Hepatocyte (in vitro differentiated cells): Measurements from ENCODE around the gene GJB5. TPM values are rescaled to one million over a fixed set of nuclear protein-coding genes. Genes with fewer than 3 reads are reported as not detected.

Experiments used
- DNase-seq: peaks from one replicate; pipeline ENCODE4 v3.0.0-alpha.2; 2016; ENCODE audit warnings: low spot score
- H2AFZ ChIP-seq: fragments of 200-600 bp; sonication (generic); 2 replicates; pipeline ENCODE4 v1.6.0; 2016; ENCODE audit warnings: antibody characterized with exemption, mild to moderate bottlenecking
- H3K27ac ChIP-seq: fragments of 200-600 bp; sonication (generic); 2 replicates; pipeline ENCODE4 v1.5.1; 2016; ENCODE audit warnings: mild to moderate bottlenecking
- H3K27me3 ChIP-seq: fragments of 200-600 bp; sonication (generic); 2 replicates; pipeline ENCODE4 v1.6.1; 2016
- H3K36me3 ChIP-seq: fragments of 200-600 bp; sonication (generic); replicated peaks from 2 replicates; pipeline ENCODE4 v1.5.1; 2016; ENCODE audit warnings: low read depth; ENCODE audit not compliant: insufficient read depth
- H3K4me1 ChIP-seq: fragments of 200-600 bp; sonication (generic); 2 replicates; pipeline ENCODE4 v1.5.1; 2016; ENCODE audit warnings: mild to moderate bottlenecking, moderate library complexity; ENCODE audit not compliant: insufficient read depth
- H3K4me2 ChIP-seq: fragments of 200-600 bp; sonication (generic); 2 replicates; pipeline ENCODE4 v1.6.0; 2016
- H3K4me3 ChIP-seq: fragments of 200-600 bp; sonication (generic); 2 replicates; pipeline ENCODE4 v1.5.1; 2016; ENCODE audit warnings: mild to moderate bottlenecking
- H3K79me2 ChIP-seq: fragments of 200-600 bp; sonication (generic); 2 replicates; pipeline ENCODE4 v1.6.0; 2017; ENCODE audit warnings: mild to moderate bottlenecking
- H3K9me2 ChIP-seq: fragments of 200-600 bp; sonication (generic); replicated peaks from 2 replicates; pipeline ENCODE4 v1.6.0; 2017; ENCODE audit warnings: mild to moderate bottlenecking; ENCODE audit not compliant: insufficient read depth
- H3K9me3 ChIP-seq: fragments of 200-600 bp; sonication (generic); 2 replicates; pipeline ENCODE4 v1.5.1; 2016; ENCODE audit warnings: low read depth, mild to moderate bottlenecking
- H4K20me1 ChIP-seq: fragments of 200-600 bp; sonication (generic); 2 replicates; pipeline ENCODE4 v1.6.0; 2016; ENCODE audit warnings: mild to moderate bottlenecking; ENCODE audit not compliant: insufficient read depth, poor library complexity, severe bottlenecking
- CTCF ChIP-seq: fragments of 200-600 bp; sonication (generic); IDR thresholded peaks from 2 replicates; pipeline ENCODE4 v1.5.1; 2016; ENCODE audit warnings: antibody characterized with exemption, mild to moderate bottlenecking; ENCODE audit not compliant: poor library complexity
- EZH2 ChIP-seq: fragments of 200-600 bp; sonication (generic); IDR thresholded peaks from 2 replicates; pipeline ENCODE4 v1.6.1; 2016; ENCODE audit warnings: antibody characterized with exemption, mild to moderate bottlenecking, borderline replicate concordance
- EZH2phosphoT487 ChIP-seq: fragments of 200-600 bp; sonication (generic); IDR thresholded peaks from one replicate; pipeline ENCODE4 v1.6.1; 2018; ENCODE audit warnings: antibody characterized with exemption, mild to moderate bottlenecking, low read depth, moderate library complexity; ENCODE audit not compliant: unreplicated experiment, severe bottlenecking
- WGBS: methylation state at CpG from one replicate; pipeline ENCODE4 v1.1.6; 2016; ENCODE audit warnings: low lambda C conversion rate; ENCODE audit errors: missing lambda C conversion rate; 5-methylcytosine and 5-hydroxymethylcytosine counted together
- polyA plus RNA-seq: library from polyadenylated mRNA; unstranded; fragments of >200 nt; fragmentation: Nextera tagmentation; extraction: Ambion mirVana; gene quantifications from 2 replicates; pipeline ENCODE4 v1.2.1, GENCODE V29; 2016
- total RNA-seq: library from RNA; depleted of rRNA; stranded (reverse); fragments of >200 nt; gene quantifications from 2 replicates; pipeline ENCODE4 v1.2.3, GENCODE V29; 2014

Gene GJB5
- total and polyA plus RNA-seq, 2 experiments from 2014 or later = 0.80 to 0.85 TPM

- Histone ChIP-seq H3K27ac (no peak overlapping the region), H3K4me1 (peaks cover 10% of the 10 kb centered on the region), H2AFZ (no peak overlapping the region), H3K9me2 (no peaks in the 10 kb centered on the region), H3K9me3 (no peaks in the 10 kb centered on the region), H3K4me2 (no peak overlapping the region), H3K4me3 (no peak overlapping the region), H3K27me3 (no peaks in the 10 kb centered on the region), H3K79me2 (no peaks in the 10 kb centered on the region), H4K20me1 (no peaks in the 10 kb centered on the region), H3K36me3 (no peaks in the 10 kb centered on the region)
- TF ChIP-seq EZH2 (no peak), CTCF (no peak), EZH2phosphoT487 (no peak)
- WGBS = 38% methylated on average over 3 of the region's 3 CpGs
- no peak for DNase-seq
Measured at GRCh38 chr1:34739613-34740012, 15.2 kb upstream of the GJB5 start.

- no peak overlapping the region for H3K4me3 ChIP-seq
- 59% methylated on average over 18 of the region's 18 CpGs for WGBS
- H3K9me3 ChIP-seq = no peaks in the 10 kb centered on the region
- no peak overlapping the region for H2AFZ ChIP-seq
- H3K4me2 ChIP-seq = no peak overlapping the region
- H3K36me3 ChIP-seq = no peaks in the 10 kb centered on the region
- H3K27ac ChIP-seq = no peak overlapping the region
- no peaks in the 10 kb centered on the region for H4K20me1 ChIP-seq
- peaks cover 10% of the 10 kb centered on the region for H3K4me1 ChIP-seq
- DNase-seq = peak; percentile 70
- no peaks in the 10 kb centered on the region for H3K9me2 ChIP-seq
- no peaks in the 10 kb centered on the region for H3K79me2 ChIP-seq
- TF ChIP-seq CTCF = peak; percentile 9
- TF ChIP-seq EZH2phosphoT487 = no peak
- H3K27me3 ChIP-seq = no peaks in the 10 kb centered on the region
Measured at GRCh38 chr1:34740161-34740868, 14.5 kb upstream of the GJB5 start.

- WGBS = 13% methylated on average over 16 of the region's 16 CpGs
Measured at GRCh38 chr1:34742667-34743270, 12.1 kb upstream of the GJB5 start.

More at GRCh38 chr1:34742667-34743270, 12.1 kb upstream of the GJB5 start:
- Histone ChIP-seq H3K79me2 (no peaks in the 10 kb centered on the region), H3K36me3 (no peaks in the 10 kb centered on the region), H2AFZ (no peak overlapping the region), H3K4me2 (peak overlapping the region; percentile 61), H4K20me1 (no peaks in the 10 kb centered on the region), H3K27me3 (no peaks in the 10 kb centered on the region), H3K9me3 (no peaks in the 10 kb centered on the region), H3K4me1 (peaks cover 10% of the 10 kb centered on the region), H3K9me2 (no peaks in the 10 kb centered on the region), H3K4me3 (no peak overlapping the region), H3K27ac (peak overlapping the region; percentile 69)
- DNase-seq = peak; percentile 93
- TF ChIP-seq CTCF (peak; percentile 95), EZH2 (no peak), EZH2phosphoT487 (no peak)
